Suppressor macrophage treated with lipopolysaccharide for 1 hour (primary cell): Measurements from ENCODE around the gene PTPN21.

ENCODE experiments used
- DNase-seq, 3 donors: peaks; one replicate each; pipeline ENCODE4 v3.0.0-alpha.2; 2020 to 2022

Gene PTPN21

GRCh38 chr14:88554457-88555286 is at the start of gene PTPN21:
TSS of gene PTPN21 (minus strand) at chr14:88555007. CDS start at chr14:88550417, 4,590 bp downstream.
- DNase-seq, result peak; percentile 46 to 76 (median 59)

- no peak for DNase-seq
Observed at GRCh38 chr14:88604212-88604611, 49.4 kb upstream of the PTPN21 start.

- no peak for DNase-seq
Observed at GRCh38 chr14:88599761-88600439, 45.1 kb upstream of the PTPN21 start.

- DNase-seq, result no peak
Observed at GRCh38 chr14:88599326-88599725, 44.5 kb upstream of the PTPN21 start.

GRCh38 chr14:88598097-88598675 is 43.4 kb upstream of the PTPN21 start:
- no peak for DNase-seq

GRCh38 chr14:88597601-88598000 is 42.8 kb upstream of the PTPN21 start:
- no peak for DNase-seq

- no peak for DNase-seq
Observed at GRCh38 chr14:88597038-88597437, 42.2 kb upstream of the PTPN21 start.

GRCh38 chr14:88592031-88592430 is 37.2 kb upstream of the PTPN21 start:
- DNase-seq, result no peak

GRCh38 chr14:88590173-88590572 is 35.4 kb upstream of the PTPN21 start:
- no peak for DNase-seq

- DNase-seq, result no peak
Observed at GRCh38 chr14:88588081-88588480, 33.3 kb upstream of the PTPN21 start.

- no peak for DNase-seq
Observed at GRCh38 chr14:88584451-88584850, 29.6 kb upstream of the PTPN21 start.

- DNase-seq, result no peak
Observed at GRCh38 chr14:88576222-88576621, 21.4 kb upstream of the PTPN21 start.

GRCh38 chr14:88572117-88572516 is 17.3 kb upstream of the PTPN21 start:
- no peak for DNase-seq

- DNase-seq, result no peak
Observed at GRCh38 chr14:88568196-88568595, 13.4 kb upstream of the PTPN21 start.

- DNase-seq, result no peak
Observed at GRCh38 chr14:88565427-88565826, 10.6 kb upstream of the PTPN21 start.

- no peak for DNase-seq
Observed at GRCh38 chr14:88563845-88564244, 9.0 kb upstream of the PTPN21 start.

GRCh38 chr14:88562831-88563686 is 8.3 kb upstream of the PTPN21 start, which contains the start of gene ZC3H14:
TSS of gene ZC3H14 (plus strand) at chr14:88563037. CDS start at chr14:88563134, 97 bp downstream.
- DNase-seq, result peak; percentile 90 to 96 (median 94)

- DNase-seq, result no peak
Observed at GRCh38 chr14:88562532-88562830, 7.7 kb upstream of the PTPN21 start.

GRCh38 chr14:88559852-88560251 is 5.0 kb upstream of the PTPN21 start:
- peak; percentile 12 to 45 (median 29) for DNase-seq

- no peak for DNase-seq
Observed at GRCh38 chr14:88556581-88556980, 1.8 kb upstream of the PTPN21 start.

- no peak for DNase-seq
Observed at GRCh38 chr14:88553886-88554456, 836 bp downstream of the PTPN21 start.

- no peak for DNase-seq
Observed at GRCh38 chr14:88552876-88553275, 1.9 kb downstream of the PTPN21 start.
